Activated naive CD8-positive, alpha-beta T cell treated with anti-CD3 and anti-CD28 coated beads, Interleukin-2, amount 10 ng/mL, durations not matched to agents 7 days and 5 days (primary cell): ENCODE measurements around the gene ARHGEF37. TPM values are rescaled to one million over a fixed set of nuclear protein-coding genes. Genes with fewer than 3 reads are reported as not detected.
"Not testable (repeated sequence)": the region's sequence is repeated elsewhere in the genome, so short reads cannot be mapped to it uniquely, and the experiment has no call there.

Source experiments
- ATAC-seq: fragments of 150-1000 bp; cut with Tn5 transposase; one replicate; pipeline ENCODE4 v1.10.0; 2021; ENCODE audit warnings: low read depth, moderate library complexity
- POLR2A ChIA-PET: fragments of 350-600 bp; sonication (Branson Sonifier 250); formaldehyde crosslinking; loops from one replicate; lab custom pipeline; 2021; ENCODE audit warnings: antibody characterized with exemption; lab: Charles Lee
- DNase-seq: peaks from one replicate; pipeline ENCODE4 v3.0.0; 2021
- H3K27ac Mint-ChIP-seq: one replicate; pipeline ENCODE4 v1.8.0; 2022; ENCODE audit warnings: mild to moderate bottlenecking, mixed read lengths
- H3K27me3 Mint-ChIP-seq: one replicate; pipeline ENCODE4 v1.8.0; 2022; ENCODE audit warnings: mild to moderate bottlenecking, moderate library complexity, mixed read lengths
- H3K36me3 Mint-ChIP-seq: one replicate; pipeline ENCODE4 v1.8.0; 2021; ENCODE audit warnings: mild to moderate bottlenecking, mixed read lengths
- H3K4me1 Mint-ChIP-seq: one replicate; pipeline ENCODE4 v1.8.0; 2021; ENCODE audit warnings: mixed read lengths
- H3K4me3 Mint-ChIP-seq: one replicate; pipeline ENCODE4 v1.8.0; 2022; ENCODE audit warnings: mild to moderate bottlenecking, moderate library complexity, mixed read lengths
- H3K9me3 Mint-ChIP-seq: one replicate; pipeline ENCODE4 v1.8.0; 2021; ENCODE audit warnings: mixed read lengths
- total RNA-seq, 2 experiments: library from RNA; stranded (reverse); gene quantifications; one replicate each; pipeline ENCODE4 v1.2.3, GENCODE V29; 2021

ARHGEF37 gene
- total RNA-seq, 2 experiments from 2014 or later = 0.82 to 0.83 TPM

DNA sequence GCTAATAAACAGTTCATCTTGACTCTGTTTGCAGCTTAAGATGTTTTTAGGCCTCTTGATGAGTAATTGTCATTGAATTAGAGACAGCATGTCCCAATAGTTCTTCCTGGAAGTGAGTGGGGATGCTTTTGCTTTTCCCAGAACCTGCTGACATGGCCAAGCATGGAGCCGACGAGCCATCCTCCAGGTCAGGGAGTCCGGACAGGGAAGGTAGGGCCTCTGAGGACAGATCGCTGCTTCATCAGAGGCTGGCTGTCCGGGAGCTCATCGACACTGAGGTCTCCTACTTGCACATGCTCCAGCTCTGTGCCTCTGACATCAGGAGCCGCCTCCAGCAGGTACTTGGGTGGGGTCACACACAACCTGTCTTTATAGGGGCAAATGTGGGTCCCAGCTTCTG is 16.3 kb downstream of the ARHGEF37 start:
- POLR2A ChIA-PET = interaction anchor here (0.6 kb wide), 1 partner anchor 22 kb away, joined by 3 read pairs; no protein-coding TSS in a partner anchor
- no peaks in the 10 kb centered on the region for H3K36me3 Mint-ChIP-seq
- no peak overlapping the region for H3K27ac Mint-ChIP-seq
- no peaks in the 10 kb centered on the region for H3K9me3 Mint-ChIP-seq
- DNase-seq = no peak
- peaks cover 2% of the 10 kb centered on the region for H3K4me1 Mint-ChIP-seq
- no peak for ATAC-seq
- H3K27me3 Mint-ChIP-seq = peaks cover 10% of the 10 kb centered on the region
- no peak overlapping the region for H3K4me3 Mint-ChIP-seq

DNA sequence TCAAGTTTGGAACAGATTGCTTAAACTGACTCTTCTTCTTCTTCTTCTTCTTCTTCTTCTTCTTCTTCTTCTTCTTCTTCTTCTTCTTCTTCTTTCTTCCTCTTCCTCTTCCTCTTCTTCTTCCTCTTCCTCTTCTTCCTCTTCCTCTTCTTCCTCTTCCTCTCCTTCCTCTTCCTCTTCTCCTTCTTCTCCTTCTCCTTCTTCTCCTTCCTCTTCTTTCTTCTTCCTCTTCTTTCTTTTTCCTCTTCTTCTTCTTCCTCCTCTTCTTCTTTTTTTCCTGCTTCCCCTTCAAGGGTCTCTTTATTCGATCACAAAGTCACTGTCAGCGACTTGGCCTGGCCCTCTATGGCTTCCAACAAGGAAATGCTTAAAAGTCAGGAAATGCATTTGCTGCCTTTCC is 16.9 kb downstream of the ARHGEF37 start:
- H3K27ac Mint-ChIP-seq, H3K36me3 Mint-ChIP-seq, DNase-seq, H3K4me3 Mint-ChIP-seq, H3K9me3 Mint-ChIP-seq, H3K27me3 Mint-ChIP-seq, POLR2A ChIA-PET, ATAC-seq, H3K4me1 Mint-ChIP-seq: not testable (repeated sequence)

DNA sequence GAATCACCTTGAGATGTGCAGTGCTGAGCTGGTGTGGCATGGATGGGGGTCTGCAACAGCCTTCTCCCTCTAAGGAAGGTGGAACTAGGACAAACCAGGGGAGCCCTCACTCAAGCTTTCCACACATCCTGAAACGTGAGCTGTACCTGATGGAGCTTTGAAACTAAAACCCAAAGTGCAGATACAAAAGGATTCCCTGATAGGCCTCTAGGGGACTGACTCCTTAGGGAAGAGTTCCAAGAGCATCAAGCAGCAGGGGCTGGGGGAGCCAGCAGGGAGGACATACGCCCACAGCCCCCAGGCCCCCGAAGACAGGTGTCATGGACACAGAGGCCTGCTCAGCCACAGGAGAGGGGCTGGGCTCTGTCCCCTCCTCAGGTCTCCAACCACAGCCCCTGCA is 17.7 kb downstream of the ARHGEF37 start:
- DNase-seq = no peak
- POLR2A ChIA-PET = no interaction called here
- H3K9me3 Mint-ChIP-seq = no peaks in the 10 kb centered on the region
- H3K36me3 Mint-ChIP-seq = no peaks in the 10 kb centered on the region
- H3K4me3 Mint-ChIP-seq = no peak overlapping the region
- H3K4me1 Mint-ChIP-seq = peaks cover 2% of the 10 kb centered on the region
- no peak for ATAC-seq
- no peak overlapping the region for H3K27ac Mint-ChIP-seq
- H3K27me3 Mint-ChIP-seq = peaks cover 9% of the 10 kb centered on the region

GRCh38 chr5:149599375-149599774 is 18.1 kb downstream of the ARHGEF37 start:
- Mint-ChIP-seq H3K4me3 (no peak overlapping the region), H3K36me3 (no peaks in the 10 kb centered on the region), H3K27ac (no peak overlapping the region), H3K27me3 (peaks cover 9% of the 10 kb centered on the region), H3K9me3 (no peaks in the 10 kb centered on the region), H3K4me1 (peaks cover 2% of the 10 kb centered on the region)
- POLR2A ChIA-PET = no interaction called here
- ATAC-seq (no peak), DNase-seq (no peak)

DNA sequence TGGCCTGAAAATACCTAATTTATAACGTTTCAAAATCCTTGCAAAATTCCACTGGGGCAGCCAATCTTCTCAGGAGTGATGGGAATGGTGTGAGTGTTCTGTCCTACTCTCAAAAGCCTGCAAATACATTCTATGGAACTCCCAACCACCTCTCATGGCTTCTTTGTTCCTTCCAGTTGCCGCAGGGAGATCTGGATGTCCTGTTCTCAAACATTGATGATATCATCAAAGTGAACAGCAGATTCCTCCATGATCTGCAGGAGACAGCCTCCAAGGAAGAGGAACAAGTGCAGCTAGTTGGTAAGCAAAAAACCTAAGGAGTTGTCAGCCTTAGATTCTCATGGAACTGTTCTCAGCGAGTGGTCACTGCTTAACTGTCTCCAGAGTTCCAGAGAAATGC is 19.6 kb downstream of the ARHGEF37 start:
- H3K36me3 Mint-ChIP-seq = no peaks in the 10 kb centered on the region
- no peaks in the 10 kb centered on the region for H3K9me3 Mint-ChIP-seq
- no peak for DNase-seq
- peaks cover 9% of the 10 kb centered on the region for H3K27me3 Mint-ChIP-seq
- ATAC-seq = no peak
- peaks cover 4% of the 10 kb centered on the region for H3K4me1 Mint-ChIP-seq
- no peak overlapping the region for H3K27ac Mint-ChIP-seq
- no peak overlapping the region for H3K4me3 Mint-ChIP-seq
- POLR2A ChIA-PET = no interaction called here

DNA sequence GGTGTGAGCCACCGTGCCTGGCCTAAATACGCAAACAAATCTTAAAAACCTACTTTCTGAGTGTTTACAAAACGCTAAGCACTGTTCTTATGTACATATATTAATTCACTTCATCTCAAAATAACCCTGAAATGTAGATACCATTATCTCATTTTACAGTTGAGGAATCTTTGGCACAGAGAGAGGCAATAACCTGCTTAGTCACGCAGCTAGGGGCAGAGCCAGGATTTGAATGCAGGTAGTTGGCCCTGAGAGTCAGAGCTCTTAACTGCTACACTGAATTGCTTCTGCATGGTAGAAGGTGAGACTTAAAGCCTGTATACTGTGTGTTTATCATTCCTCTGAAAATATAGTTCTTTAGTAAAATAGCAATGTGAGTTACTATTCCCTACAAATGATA is 21.9 kb downstream of the ARHGEF37 start:
- H3K9me3 Mint-ChIP-seq = no peaks in the 10 kb centered on the region
- no peak for DNase-seq
- ATAC-seq = no peak
- H3K36me3 Mint-ChIP-seq = no peaks in the 10 kb centered on the region
- no peak overlapping the region for H3K27ac Mint-ChIP-seq
- POLR2A ChIA-PET = no interaction called here
- H3K4me1 Mint-ChIP-seq = peaks cover 11% of the 10 kb centered on the region
- peaks cover 4% of the 10 kb centered on the region for H3K27me3 Mint-ChIP-seq
- H3K4me3 Mint-ChIP-seq = no peak overlapping the region

DNA sequence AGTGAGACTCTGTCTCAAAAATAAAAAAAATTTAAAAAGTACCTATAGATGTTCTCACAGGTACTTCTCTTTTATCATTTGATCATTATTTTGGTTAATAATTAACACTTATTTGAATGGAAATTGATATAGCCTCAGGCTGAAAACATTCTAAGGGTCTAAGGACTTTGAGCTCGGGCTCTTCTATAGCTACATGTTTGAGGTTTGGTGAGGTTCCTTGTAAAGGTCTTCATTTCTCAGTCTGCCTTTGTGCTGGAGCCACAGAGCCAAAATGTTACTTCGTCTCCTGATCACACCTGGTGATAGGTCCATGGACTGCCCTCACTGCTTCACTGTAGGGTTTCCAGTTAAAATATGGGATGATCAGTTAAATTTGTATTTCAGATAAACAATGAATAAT is 22.6 kb downstream of the ARHGEF37 start:
- Mint-ChIP-seq H3K27me3 (peaks cover 2% of the 10 kb centered on the region), H3K4me1 (peaks cover 11% of the 10 kb centered on the region), H3K4me3 (no peak overlapping the region), H3K36me3 (no peaks in the 10 kb centered on the region), H3K27ac (no peak overlapping the region), H3K9me3 (no peaks in the 10 kb centered on the region)
- ATAC-seq = no peak
- POLR2A ChIA-PET = no interaction called here
- no peak for DNase-seq

DNA sequence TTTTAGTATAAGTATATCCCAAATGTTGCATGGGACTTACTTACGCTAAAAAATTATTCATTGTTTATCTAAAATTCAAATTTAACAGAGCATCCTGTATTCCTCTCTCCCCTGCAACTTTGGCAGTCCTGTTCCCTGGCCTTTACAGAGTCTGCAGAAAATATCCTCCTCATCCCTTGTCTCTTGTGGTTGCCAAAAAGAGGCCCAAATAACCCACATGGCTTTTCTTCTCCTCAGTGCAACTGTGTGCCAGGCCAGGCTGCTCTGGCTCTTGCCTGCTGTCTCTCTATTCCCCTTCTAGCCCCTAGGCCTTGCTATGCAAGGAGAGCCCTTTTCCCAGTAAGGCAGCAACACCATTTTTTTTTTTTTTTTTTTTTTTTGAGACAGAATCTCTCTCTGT is 23.0 kb downstream of the ARHGEF37 start:
- no peak overlapping the region for H3K4me3 Mint-ChIP-seq
- H3K9me3 Mint-ChIP-seq = no peaks in the 10 kb centered on the region
- peaks cover 2% of the 10 kb centered on the region for H3K27me3 Mint-ChIP-seq
- DNase-seq (no peak), ATAC-seq (no peak)
- H3K4me1 Mint-ChIP-seq = peaks cover 11% of the 10 kb centered on the region
- POLR2A ChIA-PET = no interaction called here
- no peaks in the 10 kb centered on the region for H3K36me3 Mint-ChIP-seq
- H3K27ac Mint-ChIP-seq = no peak overlapping the region

DNA sequence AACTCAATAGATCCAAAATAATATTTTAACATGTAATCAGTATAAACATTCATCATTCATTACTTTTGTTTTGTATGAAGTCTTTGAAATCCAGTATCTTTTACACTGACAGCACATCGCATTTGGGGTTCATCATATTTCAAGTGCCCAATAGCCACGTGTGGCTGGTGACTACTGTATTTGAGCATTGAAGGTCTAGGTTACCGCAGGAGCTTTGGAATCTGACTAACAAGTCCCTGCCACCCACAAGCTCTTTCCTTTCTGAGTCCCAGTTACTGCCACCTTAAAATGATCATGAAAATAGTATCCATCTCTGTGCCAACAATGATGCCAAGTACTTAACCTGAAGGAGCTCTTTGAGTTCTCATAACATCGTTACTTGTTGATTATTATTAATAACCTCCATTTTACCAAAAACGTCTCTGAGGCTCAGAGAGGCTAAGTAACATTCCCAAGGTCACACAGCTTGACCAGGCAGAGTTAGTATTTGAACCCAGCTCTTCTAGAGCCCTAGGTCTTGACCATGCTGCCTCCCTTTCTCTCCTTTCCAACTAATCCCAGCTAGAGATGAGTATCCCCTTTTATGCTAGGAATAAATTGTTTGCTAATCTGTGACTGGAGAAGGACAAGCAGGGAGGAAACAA is 24.2 kb downstream of the ARHGEF37 start:
- POLR2A ChIA-PET = no interaction called here
- DNase-seq (no peak), ATAC-seq (no peak)
- H3K27ac Mint-ChIP-seq = no peak overlapping the region
- no peaks in the 10 kb centered on the region for H3K36me3 Mint-ChIP-seq
- H3K4me3 Mint-ChIP-seq = no peak overlapping the region
- no peaks in the 10 kb centered on the region for H3K9me3 Mint-ChIP-seq
- H3K27me3 Mint-ChIP-seq = peaks cover 2% of the 10 kb centered on the region
- H3K4me1 Mint-ChIP-seq = peaks cover 11% of the 10 kb centered on the region

DNA sequence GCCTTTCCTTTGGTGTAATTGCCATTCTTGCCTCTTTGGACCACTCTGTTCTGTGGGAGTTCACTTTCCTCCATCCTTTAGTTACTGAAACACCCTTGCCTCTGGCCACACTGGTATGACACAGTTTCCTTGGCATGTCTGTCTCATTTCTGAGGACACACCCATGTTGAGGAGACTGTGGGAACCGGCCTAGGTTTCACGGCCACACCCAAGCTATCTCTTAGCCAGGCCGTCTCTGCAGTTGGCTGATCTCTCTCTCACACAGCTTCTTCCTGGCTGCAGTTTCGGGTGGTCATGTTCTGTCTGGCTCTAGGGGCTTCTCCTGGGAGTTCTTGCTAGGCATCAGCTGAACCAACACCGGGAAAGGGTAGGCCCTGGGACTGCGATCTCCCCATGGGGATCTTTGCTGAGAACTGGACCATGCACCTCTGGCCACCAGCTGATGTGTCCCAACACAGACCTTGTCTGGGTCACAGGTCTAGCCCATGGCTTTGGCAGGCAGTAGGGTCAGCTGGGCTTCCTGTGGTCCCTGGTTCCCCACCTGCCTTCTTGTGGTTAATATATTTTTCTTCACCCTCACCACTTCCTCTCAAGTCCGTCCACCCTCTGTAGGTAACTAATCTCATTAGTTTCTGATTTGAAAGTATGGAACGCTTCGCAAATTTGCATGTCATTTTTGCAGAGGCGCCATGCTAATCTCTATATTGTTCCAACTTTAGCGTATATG is 24.9 kb downstream of the ARHGEF37 start:
- peak overlapping the region; percentile 44 for H3K27ac Mint-ChIP-seq
- H3K4me3 Mint-ChIP-seq = peak overlapping the region; percentile 1
- no peaks in the 10 kb centered on the region for H3K36me3 Mint-ChIP-seq
- H3K4me1 Mint-ChIP-seq = peaks cover 11% of the 10 kb centered on the region
- ATAC-seq (no peak), DNase-seq (no peak)
- peaks cover 2% of the 10 kb centered on the region for H3K27me3 Mint-ChIP-seq
- no peaks in the 10 kb centered on the region for H3K9me3 Mint-ChIP-seq
- POLR2A ChIA-PET = no interaction called here

GRCh38 chr5:149608936-149609545 is 27.7 kb downstream of the ARHGEF37 start:
- Mint-ChIP-seq H3K27ac (no peak overlapping the region), H3K4me1 (peaks cover 11% of the 10 kb centered on the region), H3K9me3 (no peaks in the 10 kb centered on the region), H3K27me3 (no peaks in the 10 kb centered on the region), H3K36me3 (no peaks in the 10 kb centered on the region), H3K4me3 (no peak overlapping the region)
- POLR2A ChIA-PET = interaction anchor here (1.0 kb wide), 1 partner anchor 59 kb away, joined by 3 read pairs; no protein-coding TSS in a partner anchor
- ATAC-seq (no peak), DNase-seq (no peak)

GRCh38 chr5:149609640-149610219 is 28.4 kb downstream of the ARHGEF37 start:
- POLR2A ChIA-PET = no interaction called here
- H3K4me1 Mint-ChIP-seq = peaks cover 11% of the 10 kb centered on the region

DNA sequence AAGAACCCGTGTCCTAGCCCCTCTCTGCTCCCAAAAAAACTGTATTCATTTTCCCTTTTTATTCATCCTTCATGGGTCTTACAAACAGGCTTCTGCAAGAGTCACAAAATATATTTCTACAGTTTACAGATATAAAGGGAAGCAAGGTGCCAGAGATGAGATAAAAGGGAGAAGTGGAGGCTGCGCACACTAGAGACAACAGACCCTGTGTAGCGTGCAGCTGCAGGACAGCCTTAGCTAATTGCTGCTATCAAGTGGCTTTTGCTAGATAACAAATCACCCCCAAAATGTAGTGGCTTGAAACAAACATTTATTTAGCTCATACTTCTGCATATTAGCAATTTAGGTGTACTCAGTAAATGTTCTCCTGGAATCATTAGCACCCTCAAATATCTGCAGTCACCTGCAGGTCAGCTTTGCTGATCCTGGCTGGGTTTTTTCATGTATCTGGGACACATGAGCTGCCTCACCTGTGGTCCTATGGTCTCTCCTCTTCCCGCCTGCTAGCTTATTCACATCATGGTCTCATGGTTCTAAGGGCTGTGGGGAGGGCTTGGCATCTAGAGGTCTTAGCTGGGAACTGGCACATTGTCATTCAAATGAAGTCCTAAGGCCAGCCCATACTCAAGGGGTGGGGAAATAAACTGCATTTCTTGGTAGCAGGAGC is 29.4 kb downstream of the ARHGEF37 start:
- Mint-ChIP-seq H3K4me1 (peaks cover 10% of the 10 kb centered on the region), H3K27me3 (no peaks in the 10 kb centered on the region), H3K27ac (no peak overlapping the region), H3K9me3 (no peaks in the 10 kb centered on the region), H3K36me3 (no peaks in the 10 kb centered on the region), H3K4me3 (no peak overlapping the region)
- DNase-seq (no peak), ATAC-seq (no peak)
- POLR2A ChIA-PET = no interaction called here

More at GRCh38 chr5:149609640-149610219, 28.4 kb downstream of the ARHGEF37 start:
- ATAC-seq (no peak), DNase-seq (no peak)
- Mint-ChIP-seq H3K9me3 (no peaks in the 10 kb centered on the region), H3K27me3 (no peaks in the 10 kb centered on the region), H3K4me3 (no peak overlapping the region), H3K36me3 (no peaks in the 10 kb centered on the region), H3K27ac (no peak overlapping the region)
